HG02642 (cell line): Measurements from ENCODE around the gene PFDN4.
"Not testable (repeated sequence)": the region's sequence is repeated elsewhere in the genome, so short reads cannot be mapped to it uniquely, and the experiment has no call there.

Experiments
- ATAC-seq: cut with Tn5 transposase; IDR thresholded peaks from one replicate; pipeline ENCODE4 v1.9.1; 2021; ENCODE audit warnings: mild to moderate bottlenecking; ENCODE audit not compliant: unreplicated experiment, poor library complexity

Gene PFDN4

DNA sequence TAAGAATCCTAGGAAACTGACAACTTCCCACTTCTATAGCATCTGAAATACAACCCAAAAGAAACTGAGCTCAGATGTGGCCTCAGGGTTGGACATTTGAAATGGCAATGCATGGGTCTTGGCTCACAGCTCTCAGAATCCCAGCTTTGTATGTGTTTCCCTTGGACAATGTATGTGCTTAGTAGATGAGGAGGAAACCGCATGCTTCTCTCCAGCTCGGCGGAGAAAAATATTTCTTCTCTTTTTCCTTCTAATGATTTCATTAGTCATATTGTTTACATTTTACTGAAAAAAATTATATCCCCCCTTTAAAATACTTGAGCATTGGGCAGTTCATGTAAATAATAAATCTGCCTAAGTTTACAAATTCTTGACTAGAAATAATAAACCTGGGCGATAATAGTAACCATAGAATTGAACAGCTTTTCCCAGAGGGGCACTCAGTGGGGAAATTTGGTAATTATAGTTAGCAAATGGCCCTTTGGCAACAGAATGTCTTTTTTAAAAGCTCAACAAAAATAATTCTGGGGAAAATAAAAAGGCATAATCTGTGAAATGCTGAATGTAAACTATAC lies 55.3 kb downstream of the PFDN4 start:
- no peak for ATAC-seq

- ATAC-seq = not testable (repeated sequence)
Observed at GRCh38 chr20:54265791-54266190, 57.9 kb downstream of the PFDN4 start.

- ATAC-seq = no peak
Observed at GRCh38 chr20:54266844-54267243, 59.0 kb downstream of the PFDN4 start.

GRCh38 chr20:54267483-54268003 lies 59.7 kb downstream of the PFDN4 start:
- ATAC-seq = no peak

- no peak for ATAC-seq
Observed at GRCh38 chr20:54268941-54269340, 61.1 kb downstream of the PFDN4 start.
